K562 treated with DMSO at 1 percent for 48 hours (cell line): Measurements from ENCODE around the gene GNLY. TPM values are rescaled to one million over a fixed set of nuclear protein-coding genes. Genes with fewer than 3 reads are reported as not detected.

Experiments
- total RNA-seq: library from RNA; unstranded; fragments of 300-600 nt; gene quantifications from 2 replicates; pipeline ENCODE4 v1.2.3, GENCODE V29; 2022; ENCODE audit warnings: low replicate concordance; ENCODE audit errors: extremely low read depth

Gene GNLY
- total RNA-seq = not detected in 2 replicates

DNA sequence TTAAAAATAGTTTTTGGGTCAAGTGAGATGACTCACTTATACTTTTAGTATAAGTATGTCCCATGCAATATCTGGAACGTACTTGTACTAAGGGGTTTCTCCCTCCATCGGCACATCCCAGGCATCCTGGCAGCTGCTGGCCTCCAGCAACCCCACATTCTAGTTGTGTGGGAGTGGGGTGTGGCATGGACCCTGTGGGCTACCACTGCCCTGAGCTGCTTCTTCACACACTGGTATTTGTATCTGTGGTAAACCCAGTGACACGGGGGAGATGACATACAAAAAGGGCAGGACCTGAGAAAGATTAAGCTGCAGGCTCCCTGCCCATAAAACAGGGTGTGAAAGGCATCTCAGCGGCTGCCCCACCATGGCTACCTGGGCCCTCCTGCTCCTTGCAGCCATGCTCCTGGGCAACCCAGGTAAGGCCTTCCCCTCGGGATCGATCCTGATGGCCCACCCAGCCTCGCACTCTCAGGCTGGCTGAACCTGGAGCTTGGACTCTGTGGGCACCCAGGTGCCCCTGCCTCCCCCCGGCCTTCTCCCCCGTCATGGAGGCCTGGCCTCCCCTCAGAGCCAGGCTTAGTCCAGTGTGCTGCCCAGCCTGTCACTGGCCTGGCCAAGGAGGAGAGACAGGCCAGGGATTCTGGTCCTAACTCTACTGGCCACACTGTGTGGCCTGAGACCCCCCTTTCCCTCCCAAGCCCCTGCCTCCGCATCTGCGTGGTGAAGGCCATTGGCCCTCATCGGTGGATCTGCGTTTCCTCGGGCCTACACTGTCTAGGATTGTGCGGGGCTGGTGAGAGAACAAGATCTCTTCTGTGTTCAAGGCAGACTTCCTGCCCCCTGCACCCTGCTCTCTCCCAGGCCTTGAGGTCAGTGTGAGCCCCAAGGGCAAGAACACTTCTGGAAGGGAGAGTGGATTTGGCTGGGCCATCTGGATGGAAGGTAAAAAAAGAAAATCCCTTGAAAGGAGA lies at the start of gene GNLY:
Gene GNLY (plus strand): TSS at position 307 of the 974 bp plus-strand sequence. CDS start 61 bp downstream, at position 368.

DNA sequence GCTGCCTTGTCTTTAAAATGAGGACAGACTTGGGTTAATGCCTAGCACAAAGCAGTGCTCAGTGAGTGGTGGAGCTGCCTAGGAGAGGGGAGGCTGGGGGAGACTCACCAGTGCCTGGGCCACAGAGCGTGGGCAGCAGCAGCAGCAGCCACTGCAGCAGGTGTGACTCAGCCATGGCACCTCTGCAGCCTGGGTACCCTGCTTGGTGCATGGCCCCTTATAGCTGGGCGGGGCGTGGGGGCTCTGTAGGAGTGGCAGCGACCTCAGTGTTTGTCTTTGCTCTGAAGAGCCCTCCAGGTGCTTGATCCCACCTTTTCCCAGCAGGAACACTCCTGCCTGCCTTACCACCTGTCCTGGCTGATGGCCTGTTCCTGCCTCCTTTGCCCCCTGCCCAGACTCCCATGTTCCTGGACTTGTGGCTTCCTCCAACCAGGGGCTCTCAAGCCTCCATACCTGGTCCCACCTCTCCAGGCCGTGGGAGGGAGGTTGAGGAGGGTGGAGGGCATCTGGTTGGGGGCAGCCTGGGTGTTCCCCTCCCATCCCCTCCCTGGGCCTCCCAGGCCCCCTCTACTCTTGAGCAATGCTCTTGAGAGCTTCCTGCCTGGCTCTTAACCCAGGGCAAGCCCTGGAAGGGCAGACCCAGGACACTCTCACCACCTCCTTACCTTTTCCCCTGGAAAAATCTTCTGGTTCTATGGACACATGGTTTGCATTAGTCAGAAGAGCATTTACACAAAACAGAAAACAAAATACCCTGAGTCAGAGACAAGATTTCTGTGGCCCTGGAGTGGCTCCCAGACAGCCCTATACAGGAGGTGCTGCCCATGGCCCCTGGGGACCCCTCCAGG lies 25.9 kb upstream of the GNLY start, which contains the start of gene SFTPB:
Gene SFTPB (minus strand): TSS at position 191 of the 848 bp plus-strand sequence. CDS start 16 bp downstream, at position 175.

Other genes starting within 250 kb of the GNLY start
- not detected in 2 replicates for gene MAT2A, start 155.2 kb upstream of the GNLY start, total RNA-seq
- gene GGCX, start 132.9 kb upstream of the GNLY start, total RNA-seq = not detected in 2 replicates
- not detected in 2 replicates for gene VAMP8, start 116.8 kb upstream of the GNLY start, total RNA-seq
- not detected in 2 replicates for gene VAMP5, start 109.9 kb upstream of the GNLY start, total RNA-seq
- gene RNF181, start 98.6 kb upstream of the GNLY start, total RNA-seq = not detected in 2 replicates
- gene TMEM150A, start 91.7 kb upstream of the GNLY start, total RNA-seq = not detected in 2 replicates
- gene C2orf68, start 82.3 kb upstream of the GNLY start, total RNA-seq = not detected in 2 replicates
- gene USP39, start 78.2 kb upstream of the GNLY start, total RNA-seq = not detected in 2 replicates
- gene SFTPB, start 26.2 kb upstream of the GNLY start, total RNA-seq = not detected in 2 replicates
- gene ATOH8, start 59.6 kb downstream of the GNLY start, total RNA-seq = not detected in 2 replicates
- not detected in 2 replicates for gene ST3GAL5, start 194.6 kb downstream of the GNLY start, total RNA-seq